Astrocyte of the cerebellum (primary cell): Measurements from ENCODE around the gene EFCAB14.
"Not testable (repeated sequence)": the region's sequence is repeated elsewhere in the genome, so short reads cannot be mapped to it uniquely, and the experiment has no call there.

Experiments used
- DNase-seq: peaks from one replicate; pipeline ENCODE4 v3.0.0-alpha.2; 2011; ENCODE audit warnings: low read depth
- H3K4me3 ChIP-seq: 2 replicates; pipeline ENCODE4 v1.5.1; 2011; ENCODE audit warnings: mild to moderate bottlenecking, low read depth, low read length, moderate library complexity
- in situ Hi-C: cut with HindIII; loops from 2 replicates; pipeline ENCODE4 v1.10.0; 2017; ENCODE audit warnings: low sequenced_read_pairs
- TF ChIP-seq, protein P1 (sequence below): IDR thresholded peaks from 2 replicates; pipeline ENCODE4 v1.5.1; 2012; ENCODE audit warnings: low read length, low read depth, moderate library complexity, mild to moderate bottlenecking; ENCODE audit errors: missing control alignments

The EFCAB14 gene

DNA sequence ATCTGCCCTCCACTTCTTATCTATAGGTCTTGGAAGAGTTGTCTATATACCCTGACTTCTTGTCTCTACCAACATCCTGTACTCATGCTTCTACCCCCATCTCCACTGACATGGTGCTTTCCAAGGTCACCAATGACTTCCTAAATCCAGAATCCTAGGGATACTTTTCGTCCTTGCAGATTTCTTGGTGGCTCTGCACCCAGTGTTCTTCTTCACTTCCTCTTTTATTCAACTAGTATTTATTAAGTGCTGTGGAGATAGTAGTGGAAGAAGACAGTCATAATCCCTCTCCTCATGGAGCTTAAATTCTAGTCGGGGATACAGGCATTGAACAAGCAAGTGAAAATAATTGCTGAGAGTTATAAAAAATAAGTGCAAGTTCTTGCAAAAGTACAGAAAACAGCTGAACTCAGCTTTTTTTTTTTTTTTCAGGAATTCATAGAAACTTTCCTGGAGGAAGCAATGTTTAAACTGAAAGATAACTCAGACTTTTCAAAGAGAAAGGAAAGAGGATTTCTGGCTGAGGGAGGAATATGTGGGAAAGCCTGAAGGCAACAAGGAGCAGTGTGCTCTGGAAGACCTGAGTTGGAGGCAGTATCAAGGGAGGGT lies 41.7 kb upstream of the EFCAB14 start:
- DNase-seq = no peak
- TF ChIP-seq, protein P1, sequence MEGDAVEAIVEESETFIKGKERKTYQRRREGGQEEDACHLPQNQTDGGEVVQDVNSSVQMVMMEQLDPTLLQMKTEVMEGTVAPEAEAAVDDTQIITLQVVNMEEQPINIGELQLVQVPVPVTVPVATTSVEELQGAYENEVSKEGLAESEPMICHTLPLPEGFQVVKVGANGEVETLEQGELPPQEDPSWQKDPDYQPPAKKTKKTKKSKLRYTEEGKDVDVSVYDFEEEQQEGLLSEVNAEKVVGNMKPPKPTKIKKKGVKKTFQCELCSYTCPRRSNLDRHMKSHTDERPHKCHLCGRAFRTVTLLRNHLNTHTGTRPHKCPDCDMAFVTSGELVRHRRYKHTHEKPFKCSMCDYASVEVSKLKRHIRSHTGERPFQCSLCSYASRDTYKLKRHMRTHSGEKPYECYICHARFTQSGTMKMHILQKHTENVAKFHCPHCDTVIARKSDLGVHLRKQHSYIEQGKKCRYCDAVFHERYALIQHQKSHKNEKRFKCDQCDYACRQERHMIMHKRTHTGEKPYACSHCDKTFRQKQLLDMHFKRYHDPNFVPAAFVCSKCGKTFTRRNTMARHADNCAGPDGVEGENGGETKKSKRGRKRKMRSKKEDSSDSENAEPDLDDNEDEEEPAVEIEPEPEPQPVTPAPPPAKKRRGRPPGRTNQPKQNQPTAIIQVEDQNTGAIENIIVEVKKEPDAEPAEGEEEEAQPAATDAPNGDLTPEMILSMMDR = no peak
- no peak overlapping the region for H3K4me3 ChIP-seq
- in situ Hi-C loops = no loop called here

DNA sequence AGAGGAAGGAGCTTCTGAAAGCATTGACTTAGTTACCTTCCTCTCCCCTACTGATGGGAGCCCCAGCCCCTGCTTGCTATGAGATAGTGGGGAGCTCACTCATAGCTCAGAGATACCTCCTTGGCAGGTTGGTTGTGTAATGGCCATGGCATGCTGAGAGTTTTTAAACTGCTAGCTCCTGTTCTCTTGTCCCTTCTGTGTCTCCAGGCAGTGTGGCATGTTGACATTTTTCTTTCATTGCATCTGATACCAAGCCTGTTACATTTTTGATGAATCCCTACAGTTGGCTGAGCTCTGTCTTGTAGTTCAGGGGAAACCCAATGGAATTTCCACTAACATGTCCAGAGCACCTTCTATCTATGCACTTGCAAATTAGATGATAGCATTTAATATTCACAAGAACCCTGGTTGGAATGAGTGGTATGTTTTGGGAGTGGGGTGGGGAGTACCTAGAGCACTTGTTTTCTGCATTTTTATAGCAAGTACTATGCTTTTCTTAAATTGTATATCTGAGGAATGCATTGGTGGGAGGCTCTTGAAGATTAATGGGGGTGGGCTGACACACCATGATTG lies 39.1 kb upstream of the EFCAB14 start:
- H3K4me3 ChIP-seq = no peak overlapping the region
- in situ Hi-C loops = no loop called here
- no peak for DNase-seq
- TF ChIP-seq, protein P1 = no peak

DNA sequence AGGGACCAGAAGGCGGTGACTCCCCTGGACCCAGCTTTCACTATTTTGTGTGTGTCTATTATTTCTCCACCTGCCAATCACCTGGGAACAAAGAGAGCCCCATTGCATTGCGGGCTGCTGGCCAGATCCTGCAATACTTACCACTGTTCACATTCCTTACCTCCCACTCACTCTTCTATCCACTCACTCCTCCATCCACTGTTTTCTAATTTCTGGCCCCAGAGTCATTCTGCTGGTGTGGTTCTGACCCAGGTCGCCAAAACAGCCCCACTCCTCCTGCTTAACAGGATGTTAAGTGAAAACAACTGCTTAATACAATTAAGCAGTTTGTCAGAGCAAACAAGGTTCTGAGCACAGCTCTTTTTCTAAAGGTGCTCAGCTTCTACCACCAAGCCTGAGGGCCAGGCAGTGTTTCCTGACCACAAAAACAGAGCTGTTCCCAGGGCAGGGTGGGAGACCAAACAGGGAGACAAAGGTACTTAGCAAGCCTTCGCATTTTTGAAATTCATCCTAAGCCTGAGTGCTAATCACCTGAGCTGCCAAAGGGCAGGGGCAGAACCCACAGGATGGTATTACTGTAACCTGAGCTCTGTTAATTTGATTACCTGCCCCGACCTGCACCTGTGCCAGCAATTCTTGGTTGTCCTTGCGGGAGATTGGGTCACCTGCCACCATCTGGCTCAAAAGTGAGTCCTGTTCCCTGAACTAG lies 38.5 kb upstream of the EFCAB14 start:
- H3K4me3 ChIP-seq = no peak overlapping the region
- TF ChIP-seq, protein P1 = no peak
- no peak for DNase-seq
- in situ Hi-C loops = no loop called here

DNA sequence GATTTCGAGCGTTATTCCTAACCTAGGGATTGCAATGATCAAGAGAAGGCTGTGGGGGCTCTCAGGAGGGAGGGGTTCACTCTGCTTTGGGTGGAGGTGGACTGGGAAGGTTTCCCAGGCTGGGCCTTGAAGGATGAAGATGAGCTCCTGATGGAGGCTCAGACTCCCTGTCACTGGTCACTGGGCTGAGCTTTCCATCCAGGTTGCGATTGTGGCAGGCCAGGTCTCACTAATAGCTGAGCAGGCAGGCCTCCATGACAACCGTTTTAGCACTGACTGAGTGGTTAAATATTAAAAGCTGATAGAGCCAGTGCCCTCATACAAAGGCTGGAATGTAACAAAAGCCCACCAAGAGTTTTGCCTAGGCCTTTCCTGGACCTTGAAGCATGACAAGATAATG lies 36.2 kb upstream of the EFCAB14 start:
- H3K4me3 ChIP-seq = no peak overlapping the region
- TF ChIP-seq, protein P1 = no peak
- no peak for DNase-seq
- in situ Hi-C loops = no loop called here

DNA sequence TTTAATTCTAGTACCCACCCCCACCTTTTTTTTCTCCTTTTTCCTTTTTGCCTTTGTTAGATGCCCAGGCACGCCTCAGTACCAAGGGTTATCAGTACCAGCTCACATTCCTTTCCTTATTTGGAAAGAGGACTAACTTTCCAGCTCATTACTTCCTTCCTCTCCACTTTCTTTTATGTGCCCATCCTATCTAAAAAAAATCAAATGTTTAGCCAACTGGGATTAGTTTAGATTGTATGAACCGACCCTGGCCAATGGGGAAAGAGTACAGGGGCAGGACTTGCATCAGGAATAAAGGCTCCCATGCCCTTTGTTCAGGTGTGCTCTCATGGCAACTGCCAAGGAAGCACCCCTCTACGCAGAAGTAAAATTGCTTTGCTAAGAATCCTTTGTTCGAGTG lies 35.8 kb upstream of the EFCAB14 start:
- in situ Hi-C loops, H3K4me3 ChIP-seq, DNase-seq: not testable (repeated sequence)

DNA sequence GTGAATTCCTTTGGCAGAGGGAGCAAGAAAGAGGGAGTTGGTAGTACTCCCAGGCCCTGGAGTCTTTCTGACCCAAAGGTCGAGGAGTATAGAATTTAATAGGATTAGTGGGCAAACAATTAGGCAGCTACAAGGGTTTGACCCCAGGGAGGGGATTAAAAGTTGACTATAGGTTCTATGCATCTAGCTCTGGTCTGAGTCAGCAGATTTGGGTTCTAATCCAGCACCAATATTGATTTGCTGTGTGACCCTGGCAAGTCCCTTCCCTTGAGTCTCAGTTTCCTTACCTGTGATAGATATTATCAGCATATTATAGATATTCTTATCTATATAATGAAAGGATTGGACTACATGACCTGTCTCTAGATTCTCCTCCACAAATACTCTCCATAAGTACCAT lies 35.1 kb upstream of the EFCAB14 start:
- no peak for DNase-seq
- TF ChIP-seq, protein P1 = no peak

DNA sequence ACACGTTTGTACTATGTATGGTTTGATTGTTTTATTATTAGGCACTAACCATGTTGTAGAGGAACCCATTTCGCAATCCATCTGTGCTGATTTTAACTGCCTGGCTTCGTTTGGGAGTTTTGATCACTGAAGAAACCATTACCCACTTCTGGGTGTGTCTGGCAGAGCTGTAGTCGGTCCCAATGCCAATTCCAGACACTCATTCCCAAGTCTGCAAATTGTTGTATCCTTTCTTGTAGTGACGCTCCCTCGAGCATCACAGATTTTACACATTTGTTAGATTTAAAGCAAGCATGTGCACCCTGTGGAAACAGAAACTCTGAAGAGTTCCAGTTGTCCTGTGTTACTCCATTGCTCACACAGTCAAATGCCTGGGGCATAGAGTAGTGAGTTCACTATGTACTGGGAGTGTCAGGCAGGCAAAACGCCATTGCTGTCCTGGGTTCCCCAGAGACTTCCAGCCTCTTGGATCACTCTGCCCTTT lies 31.0 kb upstream of the EFCAB14 start:
- in situ Hi-C loops = no loop called here
- no peak overlapping the region for H3K4me3 ChIP-seq
- TF ChIP-seq, protein P1 = no peak
- DNase-seq = no peak

More for the DNA sequence above, 35.1 kb upstream of the EFCAB14 start:
- H3K4me3 ChIP-seq = no peak overlapping the region
- in situ Hi-C loops = no loop called here
